MCF 10A (cell line): Measurements from ENCODE around the gene MED12L. TPM values are rescaled to one million over a fixed set of nuclear protein-coding genes. Genes with fewer than 3 reads are reported as not detected.

ENCODE experiments used
- BruUV-seq: library from RNA; stranded (reverse); fragments of 400-500 nt; replicated peaks from 2 replicates; lab custom pipeline; 2021; lab: Mats Ljungman, UMichigan
- CTCF ChIA-PET: fragments of 300-600 bp; sonication (Branson Sonifier 250); formaldehyde crosslinking; extraction: SDS; loops from one replicate; lab custom pipeline; 2021; ENCODE audit warnings: antibody characterized with exemption, inconsistent platforms; lab: Yijun Ruan, JAX
- POLR2A ChIA-PET: fragments of 300-600, 350-650 bp; sonication (Branson Sonifier 250); formaldehyde crosslinking; extraction: SDS; loops from one replicate; lab custom pipeline; 2020; ENCODE audit warnings: antibody characterized with exemption, inconsistent platforms; lab: Yijun Ruan, JAX
- DNase-seq: peaks from one replicate; pipeline ENCODE4 v3.0.0-alpha.2; 2018; ENCODE audit not compliant: unreplicated experiment
- H3K27ac Mint-ChIP-seq: one replicate; pipeline ENCODE4 v1.8.0; 2022; ENCODE audit warnings: mild to moderate bottlenecking, low read depth, mixed read lengths; ENCODE audit not compliant: unreplicated experiment
- H3K27me3 Mint-ChIP-seq: one replicate; pipeline ENCODE4 v1.8.0; 2022; ENCODE audit warnings: mixed read lengths; ENCODE audit not compliant: insufficient read depth, unreplicated experiment
- H3K36me3 Mint-ChIP-seq: one replicate; pipeline ENCODE4 v1.8.0; 2022; ENCODE audit warnings: mild to moderate bottlenecking, moderate library complexity, mixed read lengths; ENCODE audit not compliant: insufficient read depth, unreplicated experiment
- H3K4me1 Mint-ChIP-seq: one replicate; pipeline ENCODE4 v1.8.0; 2022; ENCODE audit warnings: mixed read lengths; ENCODE audit not compliant: insufficient read depth, unreplicated experiment
- H3K4me3 Mint-ChIP-seq: one replicate; pipeline ENCODE4 v1.8.0; 2022; ENCODE audit warnings: mild to moderate bottlenecking, moderate library complexity, mixed read lengths; ENCODE audit not compliant: unreplicated experiment
- H3K9me3 Mint-ChIP-seq: one replicate; pipeline ENCODE4 v1.8.0; 2022; ENCODE audit warnings: mixed read lengths; ENCODE audit not compliant: unreplicated experiment
- intact Hi-C: fragments of 100-400 bp; cut with micrococcal nuclease; formaldehyde crosslinking; loops from 2 replicates; pipeline ENCODE4 v1.14.1; 2022
- total RNA-seq: library from RNA; stranded (reverse); gene quantifications from 2 replicates; pipeline ENCODE4 v1.2.3, GENCODE V29; 2022
- TF ChIP-seq, protein P1 (sequence below): fragments of 200-600 bp; IDR thresholded peaks from one replicate; pipeline ENCODE4 v1.8.0; 2022; ENCODE audit warnings: antibody characterized with exemption, mild to moderate bottlenecking; ENCODE audit not compliant: unreplicated experiment

MED12L gene
- total RNA-seq, 1 experiment from 2014 or later, result 0.47 TPM

- no peaks in the 10 kb centered on the region for H3K27me3 Mint-ChIP-seq
- H3K27ac Mint-ChIP-seq, result no peak overlapping the region
- H3K4me1 Mint-ChIP-seq, result peaks cover 10% of the 10 kb centered on the region
- TF ChIP-seq, protein P1, sequence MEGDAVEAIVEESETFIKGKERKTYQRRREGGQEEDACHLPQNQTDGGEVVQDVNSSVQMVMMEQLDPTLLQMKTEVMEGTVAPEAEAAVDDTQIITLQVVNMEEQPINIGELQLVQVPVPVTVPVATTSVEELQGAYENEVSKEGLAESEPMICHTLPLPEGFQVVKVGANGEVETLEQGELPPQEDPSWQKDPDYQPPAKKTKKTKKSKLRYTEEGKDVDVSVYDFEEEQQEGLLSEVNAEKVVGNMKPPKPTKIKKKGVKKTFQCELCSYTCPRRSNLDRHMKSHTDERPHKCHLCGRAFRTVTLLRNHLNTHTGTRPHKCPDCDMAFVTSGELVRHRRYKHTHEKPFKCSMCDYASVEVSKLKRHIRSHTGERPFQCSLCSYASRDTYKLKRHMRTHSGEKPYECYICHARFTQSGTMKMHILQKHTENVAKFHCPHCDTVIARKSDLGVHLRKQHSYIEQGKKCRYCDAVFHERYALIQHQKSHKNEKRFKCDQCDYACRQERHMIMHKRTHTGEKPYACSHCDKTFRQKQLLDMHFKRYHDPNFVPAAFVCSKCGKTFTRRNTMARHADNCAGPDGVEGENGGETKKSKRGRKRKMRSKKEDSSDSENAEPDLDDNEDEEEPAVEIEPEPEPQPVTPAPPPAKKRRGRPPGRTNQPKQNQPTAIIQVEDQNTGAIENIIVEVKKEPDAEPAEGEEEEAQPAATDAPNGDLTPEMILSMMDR, result no peak
- H3K9me3 Mint-ChIP-seq, result no peaks in the 10 kb centered on the region
- CTCF ChIA-PET, result no interaction called here
- no TSS peak for BruUV-seq
- H3K36me3 Mint-ChIP-seq, result no peaks in the 10 kb centered on the region
- DNase-seq, result peak; percentile 54
- H3K4me3 Mint-ChIP-seq, result no peak overlapping the region
- POLR2A ChIA-PET, result interaction anchor here (0.5 to 0.8 kb wide), 2 partner anchors 29 to 36 kb away, joined by 3 to 4 read pairs; no protein-coding TSS in a partner anchor
- intact Hi-C loops, result no loop called here
These were observed 271.5 kb downstream of the MED12L start for GRCh38 chr3:151356794-151357462.

DNA sequence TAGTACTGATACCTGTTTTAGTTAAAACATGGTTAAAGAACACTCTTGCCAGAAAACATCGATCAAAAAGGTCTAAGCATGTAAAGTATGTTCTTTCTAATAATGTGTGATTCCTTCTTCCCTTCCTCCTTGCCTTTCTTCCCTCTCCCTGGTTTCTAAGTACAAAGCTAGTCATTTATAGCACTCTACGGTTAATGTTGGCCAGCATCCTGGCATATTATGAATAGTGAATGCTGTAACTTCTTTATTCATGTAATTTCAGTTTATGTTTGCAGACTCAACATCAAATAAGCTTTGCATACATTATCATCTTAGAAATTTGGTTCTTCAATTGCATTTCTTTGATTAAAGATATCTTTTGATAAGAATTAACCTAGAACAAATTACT, 272.0 kb downstream of the MED12L start:
- Mint-ChIP-seq H3K27ac (no peak overlapping the region), H3K36me3 (no peaks in the 10 kb centered on the region), H3K9me3 (no peaks in the 10 kb centered on the region), H3K4me3 (no peak overlapping the region), H3K4me1 (peaks cover 10% of the 10 kb centered on the region), H3K27me3 (no peaks in the 10 kb centered on the region)
- intact Hi-C loops, result no loop called here
- ChIA-PET CTCF (interaction anchor here (0.6 to 0.9 kb wide), 2 partner anchors 81 to 201 kb away, joined by 4 read pairs; no protein-coding TSS in a partner anchor), POLR2A (interaction anchor here (0.5 to 0.9 kb wide), 4 partner anchors 8 to 36 kb away, joined by 3 to 4 read pairs (median 3); no protein-coding TSS in a partner anchor)
- TF ChIP-seq, protein P1, result no peak
- no peak for DNase-seq
- no TSS peak for BruUV-seq

DNA sequence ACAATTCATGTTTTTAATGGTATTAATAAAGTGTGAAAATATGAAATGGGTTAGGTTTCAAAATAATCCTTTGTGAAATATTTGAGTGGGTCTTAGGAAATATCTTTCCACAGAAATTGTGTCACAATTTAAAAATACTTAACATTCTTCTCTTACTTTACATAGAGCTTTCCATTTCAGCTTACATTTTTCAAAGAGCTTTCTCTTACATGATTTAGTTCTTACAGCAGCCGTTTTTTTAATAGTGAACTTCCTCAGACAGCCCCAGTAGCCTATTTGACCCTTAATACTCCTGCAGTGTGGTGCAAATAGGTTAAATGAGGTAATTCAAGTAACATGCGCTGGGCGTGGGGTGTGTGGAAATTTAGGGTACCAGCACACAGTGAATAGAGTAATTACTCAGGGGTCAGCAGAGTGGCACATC, 277.3 kb downstream of the MED12L start:
- Mint-ChIP-seq H3K4me1 (no peaks in the 10 kb centered on the region), H3K9me3 (no peaks in the 10 kb centered on the region), H3K4me3 (no peak overlapping the region), H3K27ac (no peak overlapping the region), H3K27me3 (no peaks in the 10 kb centered on the region), H3K36me3 (no peaks in the 10 kb centered on the region)
- POLR2A ChIA-PET, result no interaction called here
- intact Hi-C loops, result no loop called here
- no peak for DNase-seq
- CTCF ChIA-PET, result no interaction called here
- TF ChIP-seq, protein P1, result no peak
- BruUV-seq, result no TSS peak

DNA sequence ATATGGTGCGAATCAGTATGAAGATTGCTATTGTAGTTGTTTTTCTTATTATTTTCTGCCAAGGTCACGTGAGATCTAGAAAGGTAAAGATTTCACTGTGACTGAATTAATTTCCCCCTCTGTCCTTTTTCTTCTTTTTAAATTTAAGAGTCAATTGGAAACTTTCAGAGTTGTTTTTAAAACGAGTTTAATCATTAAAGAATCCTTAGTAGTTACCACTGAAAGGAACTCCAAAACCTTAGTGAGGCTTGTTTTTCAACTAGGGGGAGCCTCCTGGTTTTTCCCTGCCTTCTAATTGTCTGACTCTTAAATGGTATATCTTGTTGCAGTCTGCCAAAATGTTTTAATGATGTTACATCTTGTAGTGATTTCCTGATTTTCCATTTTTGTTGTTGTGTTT, 281.5 kb downstream of the MED12L start:
- no TSS peak for BruUV-seq
- intact Hi-C loops, result no loop called here
- no peaks in the 10 kb centered on the region for H3K27me3 Mint-ChIP-seq

More for the DNA sequence above, 281.5 kb downstream of the MED12L start:
- DNase-seq, result no peak
- Mint-ChIP-seq H3K27ac (no peak overlapping the region), H3K36me3 (no peaks in the 10 kb centered on the region), H3K9me3 (no peaks in the 10 kb centered on the region), H3K4me3 (no peak overlapping the region), H3K4me1 (no peaks in the 10 kb centered on the region)
- POLR2A ChIA-PET, result interaction anchor here (0.6 to 0.7 kb wide), 2 partner anchors 48 to 1947 kb away, joined by 3 to 4 read pairs; no protein-coding TSS in a partner anchor
- CTCF ChIA-PET, result no interaction called here
- TF ChIP-seq, protein P1, result no peak
